Lung (tissue), 12 donors: ENCODE data around the gene MME. TPM values are rescaled to one million over a fixed set of nuclear protein-coding genes. Genes with fewer than 3 reads are reported as not detected.

Source experiments
- ATAC-seq: fragments of 200-7000 bp; cut with Tn5 transposase; one replicate; pipeline ENCODE4 v1.9.1; 2020; ENCODE audit warnings: moderate number of reproducible peaks; ENCODE audit not compliant: insufficient read depth, low FRiP score
- DNase-seq, 3 donors: peaks; one replicate each; pipeline ENCODE4 v3.0.0-alpha.2; 2013 to 2017
- H3K27ac ChIP-seq, 2 donors: one replicate each; pipeline ENCODE4 v1.5.1; 2013; ENCODE audit warnings: mild to moderate bottlenecking in 2 of 2, moderate library complexity in 2 of 2, control low read depth in 1 of 2, inconsistent platforms in 1 of 2, low read depth in 1 of 2, low read length in 1 of 2
- H3K27me3 ChIP-seq, 3 donors: one replicate each; pipeline ENCODE4 v1.5.1; 2013; ENCODE audit warnings: low read length in 2 of 3; ENCODE audit not compliant: control insufficient read depth in 3 of 3, insufficient read depth in 3 of 3
- H3K36me3 ChIP-seq, 4 donors: one replicate each; pipeline ENCODE4 v1.5.1; 2013; ENCODE audit warnings: low read length in 4 of 4, mild to moderate bottlenecking in 1 of 4, moderate library complexity in 1 of 4; ENCODE audit not compliant: control insufficient read depth in 4 of 4, insufficient read depth in 4 of 4
- H3K4me1 ChIP-seq, 5 donors: one replicate each; pipeline ENCODE4 v1.5.1; 2013; ENCODE audit warnings: low read length in 5 of 5, mild to moderate bottlenecking in 2 of 5, moderate library complexity in 1 of 5; ENCODE audit not compliant: control insufficient read depth in 5 of 5, insufficient read depth in 5 of 5
- H3K4me3 ChIP-seq: one replicate; pipeline ENCODE4 v1.5.1; 2013; ENCODE audit warnings: mild to moderate bottlenecking, control low read depth, moderate library complexity
- H3K9ac ChIP-seq, 2 donors: one replicate each; pipeline ENCODE4 v1.5.1; 2013; ENCODE audit warnings: low read length in 2 of 2, control low read depth in 1 of 2; ENCODE audit not compliant: insufficient read depth in 1 of 2
- H3K9me3 ChIP-seq, 4 donors: one replicate each; pipeline ENCODE4 v1.5.1; 2013; ENCODE audit warnings: low read length in 3 of 4, mild to moderate bottlenecking in 1 of 4, moderate library complexity in 1 of 4; ENCODE audit not compliant: control insufficient read depth in 4 of 4, insufficient read depth in 3 of 4
- CTCF ChIP-seq: IDR thresholded peaks from 2 replicates; pipeline ENCODE4 v1.5.1; 2012; ENCODE audit warnings: mild to moderate bottlenecking; ENCODE audit errors: control extremely low read depth, extremely low read depth
- WGBS, 2 donors: extraction: QIAGEN DNeasy Blood & Tissue Kit; methylation state at CpG; one replicate each; pipeline ENCODE4 v1.1.7; 2013; 5-methylcytosine and 5-hydroxymethylcytosine counted together
- polyA plus RNA-seq, 2 donors: library from polyadenylated mRNA; stranded (reverse); fragments of 200-250 nt; gene quantifications; one replicate each; pipeline ENCODE4 v1.2.1, GENCODE V29; 2013
- total RNA-seq, 2 donors: library from RNA; depleted of rRNA in 1 of 2; stranded (reverse); fragments of >200 nt in 1 of 2; gene quantifications; one replicate each; pipeline ENCODE4 v1.2.1, GENCODE V29; 2014 to 2021
- donor health status: control.
- donor health status: control.
- donor health status: Bipolar disorder and iron deficiency.
- donor health status: healthy.
- donor health status: DM: yes; HTN: yes; CAD: no.

Gene MME
- total and polyA plus RNA-seq, 4 donors, result 7.9 to 41.0 (median 9.2) TPM

DNA sequence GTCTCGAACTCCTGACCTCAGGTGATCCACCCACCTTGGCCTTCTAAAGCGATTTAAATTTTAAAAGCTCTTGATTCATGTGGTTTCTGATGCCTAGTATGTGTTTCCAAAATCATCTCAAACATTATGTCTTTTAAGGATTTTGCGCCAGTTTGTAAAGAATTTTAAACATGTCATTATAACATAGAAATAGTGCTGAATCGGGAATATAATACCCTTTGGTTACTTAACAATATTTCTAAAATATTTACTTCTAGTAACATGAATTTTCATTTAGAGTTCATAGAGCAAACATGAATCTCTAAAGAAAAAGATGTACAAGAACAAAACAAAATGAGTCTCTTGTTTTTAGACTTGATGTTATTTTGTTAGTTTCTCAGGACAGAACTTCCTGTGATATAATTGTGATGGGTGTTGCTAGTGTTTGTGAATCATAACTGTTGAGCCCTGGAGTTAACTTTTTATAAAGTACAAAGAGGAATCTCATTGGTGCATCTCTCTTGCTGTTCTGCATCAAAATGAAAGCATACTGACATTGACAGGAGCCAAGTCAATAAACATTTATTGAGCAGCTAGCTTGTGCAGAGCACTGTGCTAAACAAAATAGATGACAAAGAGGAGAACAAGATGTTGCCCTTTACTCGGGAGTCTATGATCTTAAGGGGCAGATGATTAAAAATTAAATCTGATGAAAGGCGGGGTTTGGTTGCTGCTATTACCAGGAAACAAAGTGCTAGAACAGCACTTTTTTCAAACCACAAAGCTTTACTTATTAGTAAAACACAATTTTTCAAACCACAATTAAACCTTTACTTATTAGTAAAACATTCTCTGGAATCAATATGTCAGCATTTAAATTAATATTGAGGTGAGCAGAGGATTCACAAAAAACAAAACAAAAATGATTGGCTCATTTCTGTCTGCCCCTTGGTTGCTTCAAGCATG, 73.4 kb downstream of the MME start:
- peaks cover 0 to 3% (median 0%) of the 10 kb centered on the region in 5 donors for H3K4me1 ChIP-seq
- no peaks in the 10 kb centered on the region for H3K9me3 ChIP-seq
- H3K9ac ChIP-seq, result no peak overlapping the region
- no peak for DNase-seq
- no peaks in the 10 kb centered on the region for H3K27me3 ChIP-seq
- WGBS, 2 donors, result 88 to 95% methylated on average over 6 of the region's 6 CpGs
- H3K4me3 ChIP-seq, result no peak overlapping the region
- no peak for TF ChIP-seq CTCF
- H3K27ac ChIP-seq, result no peak overlapping the region
- no peaks in the 10 kb centered on the region for H3K36me3 ChIP-seq
- ATAC-seq, result no peak

GRCh38 chr3:155154255-155154654, 74.1 kb downstream of the MME start:
- H3K4me1 ChIP-seq, result peaks cover 0 to 4% (median 0%) of the 10 kb centered on the region in 5 donors
- DNase-seq (no peak), ATAC-seq (no peak)
- H3K27ac ChIP-seq, result no peak overlapping the region
- no peaks in the 10 kb centered on the region for H3K27me3 ChIP-seq
- H3K36me3 ChIP-seq, result no peaks in the 10 kb centered on the region
- no peak for TF ChIP-seq CTCF
- H3K9ac ChIP-seq, result no peak overlapping the region
- H3K4me3 ChIP-seq, result no peak overlapping the region
- 80 to 85% methylated on average over 3 of the region's 3 CpGs for WGBS, 2 donors
- H3K9me3 ChIP-seq, result no peaks in the 10 kb centered on the region

GRCh38 chr3:155158346-155159037, 78.4 kb downstream of the MME start:
- no peak for TF ChIP-seq CTCF
- 60 to 77% methylated on average over 9 of the region's 9 CpGs for WGBS, 2 donors

More at GRCh38 chr3:155158346-155159037, 78.4 kb downstream of the MME start:
- Histone ChIP-seq H3K36me3 (peaks cover 0 to 3% (median 0%) of the 10 kb centered on the region in 4 donors), H3K4me3 (no peak overlapping the region), H3K9me3 (no peaks in the 10 kb centered on the region), H3K27me3 (no peaks in the 10 kb centered on the region), H3K9ac (no peak overlapping the region), H3K27ac (no peak overlapping the region), H3K4me1 (peaks cover 0 to 5% (median 0%) of the 10 kb centered on the region in 5 donors)
- DNase-seq (peak in 2 of 3 donors; percentile 39 to 49), ATAC-seq (no peak)
